Thoracic aorta (tissue), 2 donors: ENCODE results near the gene SEPTIN8. TPM values are rescaled to one million over a fixed set of nuclear protein-coding genes. Genes with fewer than 3 reads are reported as not detected.

Experiments
- ATAC-seq: fragments of 150-250 bp; one replicate; pipeline ENCODE4 v1.8.0; 2017; ENCODE audit warnings: low read depth; ENCODE audit not compliant: insufficient number of reproducible peaks, low FRiP score
- DNase-seq: peaks from one replicate; pipeline ENCODE4 v3.0.0-alpha.2; 2020; ENCODE audit warnings: low spot score
- H3K27ac ChIP-seq, 2 donors: fragments of 200-600 bp; sonication (generic); 1 replicate in 1 of 2; 2 replicates in 1 of 2; pipeline ENCODE4 v1.5.1; 2016; ENCODE audit warnings: mild to moderate bottlenecking in 2 of 2, moderate library complexity in 2 of 2
- H3K27me3 ChIP-seq: fragments of 200-600 bp; sonication (generic); replicated peaks from 2 replicates; pipeline ENCODE4 v1.6.0; 2016; ENCODE audit warnings: mild to moderate bottlenecking; ENCODE audit not compliant: insufficient read depth
- H3K36me3 ChIP-seq: fragments of 200-600 bp; sonication (generic); one replicate; pipeline ENCODE4 v1.5.1; 2016
- H3K4me1 ChIP-seq, 2 donors: fragments of 200-600 bp; sonication (generic); 1 replicate in 1 of 2; 2 replicates in 1 of 2; pipeline versions ENCODE4 v1.5.1 to v1.6.0; 2016; ENCODE audit warnings: low read depth in 2 of 2, mild to moderate bottlenecking in 1 of 2; ENCODE audit not compliant: control insufficient read depth in 1 of 2
- H3K4me3 ChIP-seq: fragments of 200-600 bp; sonication (generic); 2 replicates; pipeline ENCODE4 v1.5.1; 2016; ENCODE audit warnings: mild to moderate bottlenecking
- H3K9me3 ChIP-seq: fragments of 200-600 bp; sonication (generic); 2 replicates; pipeline ENCODE4 v1.5.1; 2016
- CTCF ChIP-seq: fragments of 200-600 bp; sonication (generic); IDR thresholded peaks from one replicate; pipeline ENCODE4 v1.5.1; 2019; ENCODE audit warnings: antibody characterized with exemption
- total RNA-seq, 2 donors: library from RNA; depleted of rRNA; stranded (reverse); fragments of >200 nt; gene quantifications; one replicate each; pipeline versions ENCODE4 v1.1.0 to v1.2.3, GENCODE V29; 2016

SEPTIN8 gene
- total RNA-seq, 2 donors from 2014 or later: 85.7 to 111 TPM

GRCh38 chr5:132771503-132771998 is 5.5 kb downstream of the SEPTIN8 start:
- Histone ChIP-seq H3K4me3 (peak overlapping the region; percentile 33), H3K27me3 (no peaks in the 10 kb centered on the region), H3K4me1 (peaks cover 63 to 95% of the 10 kb centered on the region in 2 donors), H3K27ac (peak overlapping the region; percentile 70 to 85), H3K9me3 (no peaks in the 10 kb centered on the region), H3K36me3 (no peaks in the 10 kb centered on the region)
- no peak for TF ChIP-seq CTCF
- DNase-seq: no peak
- ATAC-seq: no peak

- ATAC-seq: no peak
- no peaks in the 10 kb centered on the region for H3K27me3 ChIP-seq
- peak overlapping the region; percentile 70 to 85 for H3K27ac ChIP-seq
- H3K36me3 ChIP-seq: no peaks in the 10 kb centered on the region
- no peaks in the 10 kb centered on the region for H3K9me3 ChIP-seq
- peaks cover 58 to 96% of the 10 kb centered on the region in 2 donors for H3K4me1 ChIP-seq
- DNase-seq: no peak
- no peak overlapping the region for H3K4me3 ChIP-seq
- TF ChIP-seq CTCF: no peak
Observed at GRCh38 chr5:132770476-132771159, 6.4 kb downstream of the SEPTIN8 start.

GRCh38 chr5:132768485-132768868 is 8.6 kb downstream of the SEPTIN8 start:
- DNase-seq: no peak
- peaks cover 14% of the 10 kb centered on the region for H3K36me3 ChIP-seq
- H3K27me3 ChIP-seq: no peaks in the 10 kb centered on the region
- peak overlapping the region; percentile 54 for H3K27ac ChIP-seq
- no peaks in the 10 kb centered on the region for H3K9me3 ChIP-seq
- no peak for ATAC-seq
- peaks cover 49 to 75% of the 10 kb centered on the region in 2 donors for H3K4me1 ChIP-seq
- H3K4me3 ChIP-seq: no peak overlapping the region
- no peak for TF ChIP-seq CTCF

- no peak for DNase-seq
- H3K9me3 ChIP-seq: no peaks in the 10 kb centered on the region
- ATAC-seq: no peak
- peaks cover 19% of the 10 kb centered on the region for H3K36me3 ChIP-seq
- H3K4me3 ChIP-seq: peak overlapping the region; percentile 30
- peaks cover 35 to 61% of the 10 kb centered on the region in 2 donors for H3K4me1 ChIP-seq
- no peaks in the 10 kb centered on the region for H3K27me3 ChIP-seq
- H3K27ac ChIP-seq: peak overlapping the region; percentile 54 to 70
- no peak for TF ChIP-seq CTCF
Observed at GRCh38 chr5:132767150-132767549, 9.9 kb downstream of the SEPTIN8 start.

- Histone ChIP-seq H3K27ac (peak overlapping the region; percentile 54 to 70), H3K27me3 (no peaks in the 10 kb centered on the region), H3K36me3 (peaks cover 22% of the 10 kb centered on the region), H3K4me3 (no peak overlapping the region), H3K9me3 (no peaks in the 10 kb centered on the region), H3K4me1 (peaks cover 31 to 57% of the 10 kb centered on the region in 2 donors)
- DNase-seq: no peak
- ATAC-seq: no peak
- no peak for TF ChIP-seq CTCF
Observed at GRCh38 chr5:132766806-132767055, 10.3 kb downstream of the SEPTIN8 start.
